LNCaP clone FGC (cell line): ENCODE measurements around the gene STYK1.
A peak's percentile ranks its signal among the peaks of the same experiment; 100 is the strongest.
"Not testable (repeated sequence)": the region's sequence is repeated elsewhere in the genome, so short reads cannot be mapped to it uniquely, and the experiment has no call there.

Experiments
- DNase-seq: peaks from one replicate; pipeline ENCODE4 v3.0.0-alpha.2; 2011; ENCODE audit warnings: low read depth
- H3K4me3 ChIP-seq: 2 replicates; pipeline ENCODE4 v1.5.1; 2011; ENCODE audit warnings: mild to moderate bottlenecking, low read depth, low read length, control low read depth
- TF ChIP-seq, protein P1 (sequence below): IDR thresholded peaks from 2 replicates; pipeline ENCODE4 v1.5.1; 2012; ENCODE audit warnings: mild to moderate bottlenecking; ENCODE audit not compliant: control insufficient read depth, insufficient read depth; ENCODE audit errors: extremely low read depth

STYK1 gene

DNA sequence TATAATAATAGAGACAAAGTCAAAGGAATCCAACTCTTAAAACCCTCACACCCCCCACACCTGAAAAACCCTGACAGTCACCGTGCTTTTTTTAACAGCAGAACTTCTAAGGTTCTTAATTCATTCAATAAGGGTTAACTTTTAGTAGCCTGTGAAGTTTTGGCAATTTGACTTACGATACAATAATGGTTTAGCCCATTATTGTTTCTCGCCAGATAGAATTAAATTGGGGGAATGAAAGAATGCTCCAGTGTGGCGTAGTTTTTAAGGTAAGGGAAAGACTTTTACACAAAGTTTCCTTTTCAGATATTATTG lies 59.8 kb downstream of the STYK1 start:
- no peak for DNase-seq
- H3K4me3 ChIP-seq = peak overlapping the region; percentile 85
- TF ChIP-seq, protein P1, sequence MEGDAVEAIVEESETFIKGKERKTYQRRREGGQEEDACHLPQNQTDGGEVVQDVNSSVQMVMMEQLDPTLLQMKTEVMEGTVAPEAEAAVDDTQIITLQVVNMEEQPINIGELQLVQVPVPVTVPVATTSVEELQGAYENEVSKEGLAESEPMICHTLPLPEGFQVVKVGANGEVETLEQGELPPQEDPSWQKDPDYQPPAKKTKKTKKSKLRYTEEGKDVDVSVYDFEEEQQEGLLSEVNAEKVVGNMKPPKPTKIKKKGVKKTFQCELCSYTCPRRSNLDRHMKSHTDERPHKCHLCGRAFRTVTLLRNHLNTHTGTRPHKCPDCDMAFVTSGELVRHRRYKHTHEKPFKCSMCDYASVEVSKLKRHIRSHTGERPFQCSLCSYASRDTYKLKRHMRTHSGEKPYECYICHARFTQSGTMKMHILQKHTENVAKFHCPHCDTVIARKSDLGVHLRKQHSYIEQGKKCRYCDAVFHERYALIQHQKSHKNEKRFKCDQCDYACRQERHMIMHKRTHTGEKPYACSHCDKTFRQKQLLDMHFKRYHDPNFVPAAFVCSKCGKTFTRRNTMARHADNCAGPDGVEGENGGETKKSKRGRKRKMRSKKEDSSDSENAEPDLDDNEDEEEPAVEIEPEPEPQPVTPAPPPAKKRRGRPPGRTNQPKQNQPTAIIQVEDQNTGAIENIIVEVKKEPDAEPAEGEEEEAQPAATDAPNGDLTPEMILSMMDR = no peak

DNA sequence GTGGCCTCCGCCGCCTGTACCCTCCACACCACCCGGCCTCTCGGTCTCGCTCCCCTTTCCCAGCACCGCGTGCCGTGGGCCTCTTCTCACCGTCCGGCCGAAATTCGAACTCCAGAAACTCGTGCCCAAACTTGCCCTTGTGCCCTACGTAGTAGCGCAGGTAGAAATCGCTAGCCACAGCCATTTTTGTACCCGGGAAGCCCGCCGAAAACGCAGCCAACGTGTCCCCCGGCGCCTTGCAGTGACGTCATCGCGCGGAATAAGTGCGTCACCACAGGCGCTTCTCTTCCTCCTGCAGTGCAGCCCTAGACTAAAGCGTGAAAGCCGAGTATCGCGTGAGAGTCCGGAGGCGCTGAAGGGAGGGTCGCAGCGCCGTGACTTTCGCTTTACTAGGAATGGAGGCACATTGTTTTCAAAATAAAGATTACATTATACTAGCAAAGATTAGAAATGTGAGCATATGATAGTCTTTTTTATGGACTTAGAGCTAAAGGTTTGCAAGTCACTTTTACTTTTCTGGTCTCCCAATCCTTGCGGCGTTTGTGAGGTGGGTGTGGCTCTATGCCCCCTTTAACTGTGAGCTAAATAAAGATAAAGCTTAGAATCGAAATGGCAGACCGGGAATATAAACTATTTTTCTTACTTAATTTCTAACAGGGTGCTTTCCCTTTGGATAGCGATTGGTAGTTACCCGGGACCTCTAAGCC lies 60.4 kb downstream of the STYK1 start, which contains the start of gene MAGOHB:
Gene MAGOHB (minus strand): TSS at position 261 of the 707 bp plus-strand sequence. CDS start 77 bp downstream, at position 184.
- H3K4me3 ChIP-seq = peak within 1 kb of the TSS; percentile 85

DNA sequence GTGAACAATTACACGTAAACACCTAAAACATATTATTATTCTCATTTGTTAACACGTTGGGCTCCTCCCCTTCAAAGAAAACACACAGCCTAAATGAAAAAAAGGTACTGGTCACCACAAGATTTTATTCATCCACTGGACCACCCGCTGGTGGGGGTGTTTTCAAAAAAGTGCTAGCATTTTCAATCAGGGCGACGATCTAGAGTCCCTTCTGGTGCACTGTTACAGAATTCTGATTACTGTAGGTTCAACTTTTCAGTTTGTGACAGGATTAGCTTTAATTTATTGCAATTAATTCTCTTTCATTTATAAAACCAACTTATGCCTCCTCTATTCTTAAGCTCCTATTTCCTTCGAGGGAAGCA lies 60.9 kb downstream of the STYK1 start:
- TF ChIP-seq, protein P1 = no peak
- peak overlapping the region; percentile 85 for H3K4me3 ChIP-seq
- no peak for DNase-seq

More for the DNA sequence above, 60.4 kb downstream of the STYK1 start, which contains the start of gene MAGOHB:
- peak; percentile 78 for DNase-seq
- TF ChIP-seq, protein P1 = no peak

DNA sequence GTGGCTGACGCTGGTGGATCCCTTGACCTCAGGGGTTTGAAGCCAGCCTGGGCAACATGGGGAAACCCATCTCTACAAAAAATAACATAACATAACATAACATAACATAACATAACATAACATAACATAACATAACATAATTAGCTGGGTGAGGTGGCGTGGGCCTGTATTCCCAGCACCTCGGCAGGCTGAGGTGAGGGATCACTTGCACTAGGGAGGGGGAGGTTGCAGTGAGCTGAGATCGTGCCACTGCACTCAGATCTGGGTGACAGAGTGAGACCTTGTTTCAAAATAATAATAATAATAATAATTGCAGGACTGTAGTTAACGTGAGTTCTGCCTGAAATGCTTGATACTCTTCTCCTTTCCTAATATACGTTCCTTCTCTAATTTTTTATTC lies 61.7 kb downstream of the STYK1 start:
- TF ChIP-seq, protein P1 = no peak
- no peak for DNase-seq
- H3K4me3 ChIP-seq = peak overlapping the region; percentile 85

DNA sequence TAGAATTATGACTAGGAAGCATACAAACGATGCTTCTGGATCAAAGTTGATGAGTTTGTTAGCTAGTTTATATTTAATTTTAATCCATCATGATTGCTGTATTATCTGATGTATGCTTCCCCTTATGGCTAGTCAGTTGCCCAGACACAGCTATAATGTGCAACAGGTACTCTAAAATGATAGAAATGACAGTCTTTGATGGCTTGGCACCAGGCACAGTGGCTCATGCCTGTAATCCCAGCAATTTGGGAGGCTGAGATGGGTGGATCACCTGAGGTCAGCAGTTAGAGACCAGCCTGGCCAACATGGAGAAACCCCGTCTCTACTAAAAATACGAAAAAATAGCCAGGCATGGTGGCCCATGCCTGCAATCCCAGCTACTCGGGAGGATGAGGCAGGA lies 62.6 kb downstream of the STYK1 start:
- not testable (repeated sequence) for H3K4me3 ChIP-seq, DNase-seq

DNA sequence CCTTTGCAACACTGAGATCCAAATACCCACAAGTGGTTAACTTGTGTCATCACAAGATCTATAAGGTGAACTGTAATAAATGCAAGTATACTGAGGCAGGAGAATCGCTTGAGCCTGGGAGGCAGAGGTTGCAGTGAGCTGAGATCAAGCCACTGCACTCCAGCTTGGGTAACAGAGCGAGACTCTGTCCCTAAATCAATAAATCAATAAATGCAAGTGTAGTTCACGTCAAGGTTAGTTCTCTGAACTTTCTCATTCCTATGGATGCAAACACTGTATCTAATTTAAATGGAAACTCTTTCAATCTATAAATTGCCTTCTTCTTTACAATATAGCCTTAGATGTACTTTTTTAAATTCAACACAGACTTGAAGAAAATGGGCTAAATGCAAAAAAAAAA lies 63.7 kb downstream of the STYK1 start:
- TF ChIP-seq, protein P1 = no peak
- no peak overlapping the region for H3K4me3 ChIP-seq
- DNase-seq = no peak

DNA sequence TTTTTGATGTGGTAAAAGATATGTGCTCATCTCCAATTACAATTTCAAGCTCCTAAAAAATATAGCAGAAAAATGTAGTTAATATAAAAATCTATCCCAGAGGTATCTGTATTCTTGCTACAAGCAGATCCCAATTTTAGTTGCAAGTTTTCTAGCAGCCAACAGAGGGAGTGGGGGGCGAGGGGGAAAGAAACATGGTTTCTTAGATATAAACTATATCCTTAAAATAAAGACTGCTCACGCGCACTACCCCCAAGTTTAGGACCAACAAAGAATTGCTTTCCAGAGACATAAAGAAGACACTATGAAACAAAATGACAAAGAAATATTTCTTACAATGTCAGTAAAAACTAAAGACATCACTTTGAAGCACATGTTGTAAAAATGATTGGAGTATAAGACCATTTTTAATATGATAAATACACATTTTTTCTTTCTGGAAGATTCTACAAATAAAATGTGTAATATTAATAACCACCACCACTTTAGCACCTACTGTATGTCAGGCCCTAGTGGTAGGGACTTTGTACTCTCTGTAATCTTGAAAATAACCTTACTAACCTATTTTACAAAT lies 65.9 kb downstream of the STYK1 start:
- TF ChIP-seq, protein P1 = 0 out of 2 replicates have a peak, but pooled peaks have one; percentile 12
- no peak overlapping the region for H3K4me3 ChIP-seq
- no peak for DNase-seq
